HL-60 (cell line): ENCODE measurements around the gene ZNF280C.
"Not testable (repeated sequence)": the region's sequence is repeated elsewhere in the genome, so short reads cannot be mapped to it uniquely, and the experiment has no call there.

ENCODE experiments used
- DNase-seq, 2 experiments: peaks; one replicate each; pipeline ENCODE4 v3.0.0-alpha.2; 2010 to 2020; ENCODE audit warnings: low read depth in 1 of 2, low spot score in 1 of 2
- H3K27ac ChIP-seq: fragments of 250-450 bp; sonication (Bioruptor Pico); replicated peaks from 2 replicates; pipeline ENCODE4 v1.5.1; 2020; ENCODE audit warnings: mild to moderate bottlenecking, moderate library complexity
- H3K27me3 ChIP-seq: fragments of 250-450 bp; sonication (Bioruptor Pico); 2 replicates; pipeline ENCODE4 v1.5.1; 2021; ENCODE audit warnings: mild to moderate bottlenecking, moderate library complexity; ENCODE audit not compliant: insufficient read depth, poor library complexity, severe bottlenecking
- H3K4me3 ChIP-seq: replicated peaks from 2 replicates; pipeline ENCODE4 v1.5.1; 2011; ENCODE audit warnings: mild to moderate bottlenecking, control low read depth, low read length; ENCODE audit not compliant: insufficient read depth
- CTCF ChIP-seq: IDR thresholded peaks from one replicate; pipeline ENCODE4 v1.5.1; 2011; ENCODE audit warnings: low read length, control low read depth, inconsistent platforms; ENCODE audit not compliant: insufficient read depth
- GABPA ChIP-seq: IDR thresholded peaks from 2 replicates; pipeline ENCODE4 v1.6.1; 2012; ENCODE audit warnings: low read depth
- POLR2AphosphoS5 ChIP-seq: IDR thresholded peaks from 2 replicates; pipeline ENCODE4 v1.6.1; 2012; ENCODE audit warnings: low read depth
- REST ChIP-seq: IDR thresholded peaks from 2 replicates; pipeline ENCODE4 v1.6.1; 2012; ENCODE audit warnings: low read depth; ENCODE audit not compliant: insufficient replicate concordance
- SPI1 ChIP-seq: IDR thresholded peaks from 2 replicates; pipeline ENCODE4 v1.6.1; 2012; ENCODE audit warnings: low read depth, mild to moderate bottlenecking, borderline replicate concordance

Gene ZNF280C

GRCh38 chrX:130282151-130282550, 13.5 kb upstream of the ZNF280C start:
- Histone ChIP-seq H3K27ac (no peak overlapping the region), H3K4me3 (no peak overlapping the region), H3K27me3 (no peaks in the 10 kb centered on the region)
- TF ChIP-seq SPI1 (no peak), REST (no peak), POLR2AphosphoS5 (no peak), GABPA (no peak), CTCF (no peak)
- DNase-seq: no peak

- Histone ChIP-seq H3K4me3 (no peak overlapping the region), H3K27ac (no peak overlapping the region), H3K27me3 (no peaks in the 10 kb centered on the region)
- no peak for DNase-seq
- TF ChIP-seq CTCF: no peak
- no peak for TF ChIP-seq SPI1
- no peak for TF ChIP-seq GABPA
- no peak for TF ChIP-seq POLR2AphosphoS5
- no peak for TF ChIP-seq REST
Measured at GRCh38 chrX:130280901-130281300, 12.2 kb upstream of the ZNF280C start.

DNA sequence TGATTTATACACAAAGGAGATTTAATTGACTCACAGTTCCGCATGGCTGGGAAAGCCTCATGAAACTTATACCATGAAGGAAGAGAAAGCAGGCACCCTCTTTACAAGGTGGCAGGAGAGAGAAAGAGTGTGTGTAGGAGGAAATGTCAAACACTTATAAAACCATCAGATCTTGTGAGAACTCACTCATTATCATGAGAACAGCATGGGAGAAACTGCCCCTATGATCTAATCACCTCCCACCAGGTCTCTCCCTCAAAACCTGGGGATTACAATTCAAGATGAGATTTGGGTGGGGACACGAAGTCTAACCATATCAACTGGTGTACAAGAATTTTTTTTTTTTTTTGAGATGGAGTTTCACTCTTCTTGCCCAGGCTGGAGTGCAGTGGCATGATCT, 3.6 kb upstream of the ZNF280C start:
- H3K4me3 ChIP-seq, H3K27ac ChIP-seq, H3K27me3 ChIP-seq, DNase-seq: not testable (repeated sequence)

DNA sequence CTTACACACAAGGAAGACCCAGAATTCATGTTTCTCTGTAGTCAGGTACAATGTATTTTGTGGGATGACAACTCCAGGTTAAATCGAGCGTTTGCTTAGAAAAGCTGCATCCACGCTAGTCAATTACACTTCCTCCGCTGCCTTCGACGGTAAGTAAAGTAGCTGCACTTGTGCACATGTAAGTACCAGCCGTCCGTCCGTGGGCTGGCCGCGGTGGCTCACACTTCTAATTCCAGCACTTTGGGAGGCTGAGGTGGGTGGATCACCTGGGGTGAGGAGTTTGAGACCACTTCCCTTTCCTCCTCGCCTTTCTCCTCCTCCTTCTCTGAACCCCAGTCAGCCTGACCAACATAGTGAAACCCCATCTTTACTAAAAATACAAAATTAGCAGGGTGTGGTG, 692 bp upstream of the ZNF280C start:
- not testable (repeated sequence) for H3K27me3 ChIP-seq, H3K4me3 ChIP-seq, H3K27ac ChIP-seq, DNase-seq

- peak in 1 of 2 experiments; percentile 1 for DNase-seq
- Histone ChIP-seq H3K4me3 (peak overlapping the region; percentile 61), H3K27ac (peak overlapping the region; percentile 86), H3K27me3 (no peaks in the 10 kb centered on the region)
- TF ChIP-seq GABPA: no peak
- TF ChIP-seq REST: no peak
- no peak for TF ChIP-seq CTCF
- no peak for TF ChIP-seq SPI1
- TF ChIP-seq POLR2AphosphoS5: no peak
Measured at GRCh38 chrX:130267956-130268448, 697 bp downstream of the ZNF280C start.
